ENCODE data around the gene GATM. TPM values are rescaled to one million over a fixed set of nuclear protein-coding genes. Genes with fewer than 3 reads are reported as not detected.

Gene GATM
- total and polyA plus RNA-seq, 10 of the 15 experiments (the other 5 are each of a cell fraction or from before 2014, with no cell fraction given): 11.7 to 83.1 (median 38.2) TPM

GRCh38 chr15:45341790-45342189 lies 36.6 kb downstream of the GATM start (continued):
- no peak for TF ChIP-seq ZNF592 (IDR thresholded peaks at IDR 0.05)
- TF ChIP-seq IKZF2 (IDR thresholded peaks at IDR 0.05): 0 out of 4 replicates have a peak, but pooled peaks of 1 of the 2 experiments have one; percentile 19
- peak; percentile 86 for TF ChIP-seq MTA2 (IDR thresholded peaks at IDR 0.05; ENCODE audit: low read depth)
- TF ChIP-seq RELB (IDR thresholded peaks at IDR 0.05; ENCODE audit: low read depth): no peak
- peak; percentile 57 for TF ChIP-seq MEF2B (IDR thresholded peaks at IDR 0.05; ENCODE audit: partially characterized antibody, poor library complexity, severe bottlenecking)
- no peak for TF ChIP-seq KDM1A (IDR thresholded peaks at IDR 0.05; ENCODE audit: borderline replicate concordance)
- no peak for TF ChIP-seq REST (IDR thresholded peaks at IDR 0.05; ENCODE audit: low read depth, low read length)
- TF ChIP-seq FOXM1 (IDR thresholded peaks at IDR 0.05; ENCODE audit: low read depth, low read length): no peak

Data from GM12878 (cell line).